GM19193 (cell line): ENCODE data around the gene ZNF407.

Experiments
- POLR2A ChIP-seq: IDR thresholded peaks from 4 replicates; pipeline ENCODE4 v1.6.1; 2011; ENCODE audit not compliant: insufficient read depth, insufficient read length; ENCODE audit errors: extremely low read depth

The ZNF407 gene

DNA sequence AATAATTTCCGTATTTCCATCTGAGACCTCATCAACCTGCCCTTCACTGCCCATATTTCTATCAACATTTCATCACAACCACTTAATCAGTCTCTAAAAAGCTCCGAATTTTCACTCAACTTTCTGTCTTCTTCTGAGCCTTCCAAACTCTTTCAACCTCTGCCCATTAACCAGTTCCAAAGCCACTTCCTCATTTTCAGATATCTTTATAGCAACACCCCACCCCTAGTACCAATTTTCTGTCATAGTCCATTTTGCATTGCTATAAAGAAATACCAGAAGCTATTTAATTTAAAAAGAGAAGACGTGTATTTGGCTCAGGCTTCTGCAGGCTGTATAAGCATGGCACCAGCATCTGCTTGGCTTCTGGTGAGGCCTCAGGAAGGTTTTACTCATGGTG, 504.2 kb downstream of the ZNF407 start:
- no peak for TF ChIP-seq POLR2A

DNA sequence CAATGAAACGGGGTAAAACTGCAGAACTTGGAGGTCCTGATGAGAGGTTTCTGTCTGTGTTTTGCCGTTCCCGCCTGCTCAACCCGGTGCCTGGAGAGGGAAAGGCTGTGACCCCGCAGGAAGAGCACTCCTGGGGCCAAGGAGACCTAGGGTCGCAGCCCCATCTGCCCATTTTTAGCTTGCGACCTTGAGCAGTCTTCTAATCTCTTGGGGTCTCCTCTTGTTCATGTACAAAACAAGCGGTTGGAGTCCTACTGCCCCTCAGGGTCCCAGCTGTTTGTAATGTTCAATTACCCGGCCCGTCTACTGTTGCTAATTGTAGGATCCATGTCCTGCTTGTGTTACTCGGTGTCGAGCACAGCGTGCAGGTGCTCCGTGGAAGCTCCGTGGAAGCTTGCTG, 506.8 kb downstream of the ZNF407 start:
- TF ChIP-seq POLR2A, result no peak

DNA sequence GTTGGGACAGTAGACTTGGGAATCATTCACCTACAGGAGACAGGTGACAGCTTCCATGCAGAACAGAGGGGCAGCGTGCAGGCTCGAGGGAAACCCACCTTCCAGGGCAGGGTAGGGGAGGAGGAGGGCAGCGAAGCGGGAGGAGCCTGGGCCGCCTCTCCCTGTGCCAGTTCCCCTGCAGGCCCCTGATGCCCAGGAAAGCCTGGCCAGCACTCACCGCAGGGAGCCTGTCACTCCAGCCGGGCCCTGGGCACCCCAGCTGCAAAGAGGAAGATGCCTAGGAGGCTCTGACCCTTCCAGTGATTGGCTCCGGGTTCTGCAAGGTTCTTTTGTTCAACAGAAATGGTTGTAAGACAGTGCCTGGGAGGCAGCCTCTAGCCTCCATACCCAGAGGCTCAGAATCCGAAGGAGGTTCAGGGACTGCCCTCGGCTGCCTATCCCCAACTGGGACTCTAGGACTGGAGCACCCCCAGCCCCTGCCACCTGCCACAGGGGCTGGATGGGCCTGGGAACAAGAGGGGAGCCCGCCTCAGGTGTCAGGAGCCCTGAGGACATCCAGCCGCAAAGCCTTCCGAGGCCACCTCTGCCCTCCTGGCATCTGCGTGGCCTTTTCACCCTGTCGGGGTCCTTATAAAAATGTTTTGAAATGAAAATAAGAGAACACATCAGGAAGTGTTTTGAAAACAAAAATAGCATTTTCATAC, 508.0 kb downstream of the ZNF407 start:
- TF ChIP-seq POLR2A, result no peak

DNA sequence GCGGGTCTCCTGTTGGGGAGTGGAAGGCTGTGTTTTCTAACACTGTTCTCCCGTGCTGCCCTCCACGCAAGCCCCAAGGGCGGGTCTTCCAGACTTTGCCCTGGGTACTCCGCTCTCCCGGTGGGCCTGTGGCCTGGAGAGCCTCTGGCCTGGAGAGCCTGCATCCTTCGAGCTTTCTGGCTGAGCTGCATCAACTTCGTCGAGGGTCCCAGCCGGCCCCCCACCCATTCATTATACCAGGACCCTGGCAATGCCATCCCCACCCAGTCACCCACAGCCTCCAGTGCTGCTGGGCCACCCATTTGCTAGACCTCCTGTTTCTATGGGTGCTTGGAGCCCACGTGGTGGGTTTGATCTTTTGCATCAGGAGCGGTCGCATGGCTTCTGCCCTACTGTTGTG, 509.1 kb downstream of the ZNF407 start:
- no peak for TF ChIP-seq POLR2A

- no peak for TF ChIP-seq POLR2A
These were observed 509.7 kb downstream of the ZNF407 start for GRCh38 chr18:75107196-75107930.

DNA sequence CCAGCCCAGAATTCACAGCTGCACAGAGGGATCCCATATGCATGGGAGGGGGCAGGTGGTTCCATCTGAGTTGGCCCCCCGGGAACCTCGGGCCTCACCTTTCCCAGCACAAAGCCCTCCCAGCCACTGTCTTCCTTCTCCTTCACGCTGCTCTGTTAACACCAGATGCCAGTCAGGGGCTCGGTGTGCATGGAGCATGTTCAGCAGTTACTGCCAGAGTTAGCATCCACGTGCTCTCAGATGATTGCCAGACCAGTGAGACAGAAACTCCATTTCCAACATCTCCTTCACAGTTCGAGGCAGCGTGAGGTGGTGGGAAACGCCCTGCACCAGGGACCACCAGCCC, 510.2 kb downstream of the ZNF407 start:
- TF ChIP-seq POLR2A, result no peak

GRCh38 chr18:75108579-75109318, 511.1 kb downstream of the ZNF407 start:
- no peak for TF ChIP-seq POLR2A

- TF ChIP-seq POLR2A, result no peak
These were observed 511.6 kb downstream of the ZNF407 start for GRCh38 chr18:75109319-75109691.

- no peak for TF ChIP-seq POLR2A
These were observed 512.1 kb downstream of the ZNF407 start for GRCh38 chr18:75109819-75110218.

DNA sequence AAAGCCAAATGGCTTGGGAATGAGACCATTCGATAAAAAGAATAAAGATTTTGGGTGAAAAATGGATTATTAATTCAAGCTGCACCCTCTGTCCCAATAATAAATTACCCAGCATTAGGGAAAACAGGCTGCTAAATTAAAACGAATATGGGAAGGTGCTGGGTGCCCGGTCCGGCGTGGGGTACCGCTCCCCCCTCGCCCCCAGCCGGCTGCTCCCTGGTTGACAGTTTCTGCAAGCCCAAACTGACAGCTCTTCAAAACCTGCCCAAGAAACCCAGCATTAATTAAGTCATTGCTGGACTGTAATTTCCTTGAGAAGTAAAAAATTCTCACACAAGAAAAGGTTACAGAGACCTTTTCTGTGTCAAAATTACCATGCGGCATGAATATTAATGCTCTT, 512.6 kb downstream of the ZNF407 start:
- no peak for TF ChIP-seq POLR2A

DNA sequence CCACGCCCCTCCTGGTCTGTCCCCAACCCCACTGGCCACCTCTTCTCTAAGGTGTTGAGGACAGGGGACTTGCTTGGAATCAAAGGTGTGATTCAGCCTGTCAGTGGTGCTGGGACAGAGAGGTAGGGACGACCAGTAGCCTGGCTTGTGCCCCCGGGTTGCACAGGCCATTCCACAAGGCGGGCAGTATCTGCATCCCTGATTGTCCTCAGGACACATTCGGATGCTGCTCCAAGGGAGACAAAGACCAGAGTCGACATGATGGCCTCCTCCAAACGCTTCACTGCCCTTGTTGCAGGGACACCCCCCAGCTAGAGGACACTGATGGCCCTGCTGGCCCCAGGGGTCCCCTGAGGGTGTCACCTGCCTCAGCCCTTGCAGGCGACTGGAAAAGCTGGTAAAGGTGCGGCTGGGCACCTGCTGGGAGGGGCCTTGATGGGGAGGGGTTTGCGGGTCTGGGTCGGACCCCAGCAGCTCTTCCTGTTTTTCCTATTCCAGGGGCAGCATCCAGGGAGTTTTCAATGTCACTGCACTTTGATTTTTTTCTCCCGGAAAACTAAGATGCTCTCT, 513.3 kb downstream of the ZNF407 start:
- TF ChIP-seq POLR2A, result no peak

GRCh38 chr18:75111760-75112159, 514.1 kb downstream of the ZNF407 start:
- TF ChIP-seq POLR2A, result no peak

DNA sequence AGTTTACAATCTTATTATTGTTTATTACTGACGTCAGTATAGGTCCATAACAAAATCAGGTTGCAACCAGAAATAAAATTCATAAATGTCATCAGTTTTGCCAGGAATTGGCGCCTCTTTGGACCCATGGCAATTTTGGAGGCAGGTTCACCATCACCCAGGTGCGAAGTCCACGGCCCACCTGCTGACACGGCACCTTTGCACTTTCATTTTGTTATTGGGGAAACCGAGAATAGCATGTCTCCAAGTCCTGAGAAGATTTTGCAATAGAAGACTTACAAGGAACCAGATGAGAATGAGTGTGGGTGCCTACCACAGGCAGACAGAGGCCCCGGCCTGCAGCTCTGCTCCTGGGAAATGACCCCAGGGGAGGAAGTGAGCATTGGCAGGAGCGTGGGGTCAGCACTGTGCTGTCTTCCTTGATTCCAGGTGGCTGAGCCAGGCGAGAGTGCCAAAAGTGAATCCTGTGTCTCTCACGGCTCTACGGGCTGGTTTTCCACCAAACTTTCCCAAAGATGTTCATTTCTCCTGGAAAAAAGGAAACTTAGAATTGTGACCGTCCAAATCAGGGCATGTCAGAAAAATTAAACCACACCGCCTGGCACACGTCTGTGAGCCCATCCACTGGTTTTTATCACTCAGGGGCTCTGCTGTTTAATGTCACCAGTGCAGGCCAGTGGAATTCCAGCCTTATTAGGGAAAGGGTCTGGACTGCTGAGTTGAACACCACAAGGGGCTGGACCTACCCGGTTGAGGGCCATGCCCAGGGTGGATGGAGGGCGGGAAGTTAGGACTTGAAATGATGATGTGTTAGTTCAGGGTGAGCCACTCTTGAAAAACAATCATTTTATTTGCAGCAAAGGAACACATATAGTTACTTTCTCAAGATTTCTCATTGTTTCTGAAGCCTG, 514.8 kb downstream of the ZNF407 start:
- no peak for TF ChIP-seq POLR2A

- no peak for TF ChIP-seq POLR2A
These were observed 515.8 kb downstream of the ZNF407 start for GRCh38 chr18:75113455-75113854.

DNA sequence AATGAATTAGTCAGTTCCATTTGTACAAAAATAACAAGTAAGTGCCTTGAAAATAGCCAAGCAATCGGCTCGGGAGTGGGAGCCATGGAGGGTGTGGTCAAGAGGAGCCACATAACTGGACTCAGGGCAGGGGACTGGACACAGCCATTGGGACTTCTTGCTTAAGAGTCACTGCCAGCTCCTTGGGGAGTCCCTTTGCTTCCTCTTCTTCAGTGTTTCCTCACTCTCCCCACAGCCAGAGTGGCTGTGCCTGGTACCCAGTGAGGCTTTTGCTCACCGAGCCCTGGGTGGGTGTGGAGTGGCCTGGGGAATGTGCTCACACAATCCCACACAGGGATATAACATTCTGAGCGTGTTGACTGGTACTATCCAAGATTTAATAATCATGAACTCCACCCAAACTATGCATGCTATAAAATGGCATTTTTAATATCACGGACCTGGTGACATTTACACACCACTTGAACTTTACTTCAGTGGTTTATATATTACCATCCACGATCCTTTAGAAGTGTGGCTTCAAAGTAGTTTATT, 516.6 kb downstream of the ZNF407 start:
- TF ChIP-seq POLR2A, result no peak
